Endothelial cell of umbilical vein (primary cell): Measurements from ENCODE around the gene ZSCAN25. TPM values are rescaled to one million over a fixed set of nuclear protein-coding genes. Genes with fewer than 3 reads are reported as not detected.

Source experiments
- BruUV-seq: library from RNA; stranded (reverse); fragments of 400-500 nt; replicated peaks from 2 replicates; lab custom pipeline; 2021; lab: Mats Ljungman, UMichigan
- CTCF ChIA-PET: fragments of 300-600, 350-600 bp; sonication (Branson Sonifier 250); formaldehyde crosslinking; loops from one replicate; lab custom pipeline; 2021; ENCODE audit warnings: antibody characterized with exemption, inconsistent platforms; lab: Charles Lee
- POLR2A ChIA-PET: fragments of 300-600, 350-600 bp; sonication (Branson Sonifier 250); formaldehyde crosslinking; loops from one replicate; lab custom pipeline; 2021; ENCODE audit warnings: antibody characterized with exemption, inconsistent platforms; lab: Charles Lee
- DNase-seq: peaks from one replicate; pipeline ENCODE4 v3.0.0-alpha.2; 2011; ENCODE audit warnings: low read depth, low spot score
- FAIRE-seq: peaks from 2 replicates; lab custom pipeline; 2011; peaks lifted over from hg19 to GRCh38; lab: Jason Lieb, UNC
- H2AFZ ChIP-seq: 2 replicates; pipeline ENCODE4 v1.6.0; 2012; ENCODE audit warnings: low read depth, low read length, control low read depth, inconsistent platforms
- H3K27ac ChIP-seq: 2 replicates; pipeline ENCODE4 v1.5.1; 2011; ENCODE audit warnings: low read depth, mild to moderate bottlenecking, control low read depth, low read length, moderate library complexity; ENCODE audit not compliant: insufficient read depth
- H3K27me3 ChIP-seq, 2 experiments: 2 replicates each; pipeline versions ENCODE4 v1.6.0 to v1.6.1; 2011; ENCODE audit warnings: low read length in 2 of 2, mixed read lengths in 1 of 2; ENCODE audit not compliant: control insufficient read depth in 2 of 2, insufficient read depth in 2 of 2
- H3K36me3 ChIP-seq, 2 experiments: 2 replicates in 1 of 2; 3 replicates in 1 of 2; pipeline ENCODE4 v1.5.1; 2011; ENCODE audit warnings: low read length in 2 of 2, mild to moderate bottlenecking in 1 of 2, moderate library complexity in 1 of 2; ENCODE audit not compliant: control insufficient read depth in 2 of 2, insufficient read depth in 2 of 2; ENCODE audit errors: extremely low read depth in 1 of 2
- H3K4me1 ChIP-seq: 3 replicates; pipeline ENCODE4 v1.5.1; 2011; ENCODE audit warnings: mild to moderate bottlenecking, low read length; ENCODE audit not compliant: control insufficient read depth, insufficient read depth; ENCODE audit errors: extremely low read depth
- H3K4me2 ChIP-seq: 2 replicates; pipeline ENCODE4 v1.6.1; 2011; ENCODE audit warnings: low read length, control low read depth, mixed read lengths; ENCODE audit not compliant: insufficient read depth
- H3K4me3 ChIP-seq, 3 experiments: fragments of 200-600 bp in 1 of 3; sonication (generic), shearing (Covaris generic) in 1 of 3; replicated peaks in 1 of 3; 2 replicates each; pipeline ENCODE4 v1.5.1; 2011 to 2016; ENCODE audit warnings: control low read depth in 3 of 3, low read length in 3 of 3, mild to moderate bottlenecking in 2 of 3, inconsistent platforms in 1 of 3, low read depth in 1 of 3, moderate library complexity in 1 of 3; ENCODE audit not compliant: insufficient read depth in 1 of 3
- H3K79me2 ChIP-seq: 2 replicates; pipeline ENCODE4 v1.6.0; 2012; ENCODE audit warnings: low read length, inconsistent platforms; ENCODE audit not compliant: control insufficient read depth, insufficient read depth
- H3K9ac ChIP-seq: replicated peaks from 2 replicates; pipeline ENCODE3; 2011; ENCODE audit warnings: low read length, control low read depth; ENCODE audit not compliant: insufficient read depth; ENCODE audit errors: extremely low read depth
- H3K9me1 ChIP-seq: replicated peaks from 3 replicates; pipeline ENCODE4 v1.6.0; 2011; ENCODE audit warnings: mild to moderate bottlenecking, low read length; ENCODE audit not compliant: control insufficient read depth, insufficient read depth; ENCODE audit errors: extremely low read depth
- H3K9me3 ChIP-seq: replicated peaks from 2 replicates; pipeline ENCODE4 v1.5.1; 2012; ENCODE audit warnings: low read length, inconsistent platforms; ENCODE audit not compliant: control insufficient read depth, insufficient read depth
- H4K20me1 ChIP-seq: replicated peaks from 2 replicates; pipeline ENCODE3; 2011; ENCODE audit warnings: mild to moderate bottlenecking, low read length; ENCODE audit not compliant: control insufficient read depth, insufficient read depth; ENCODE audit errors: extremely low read depth
- CTCF ChIP-seq, 2 donors: IDR thresholded peaks; 1 replicate in 1 of 2; 2 replicates in 1 of 2; pipeline ENCODE4 v1.5.1; 2011; ENCODE audit warnings: low read length in 2 of 2, mild to moderate bottlenecking in 2 of 2, moderate library complexity in 2 of 2, control low read depth in 1 of 2, inconsistent platforms in 1 of 2, low read depth in 1 of 2; ENCODE audit not compliant: insufficient read depth in 1 of 2; ENCODE audit errors: extremely low read depth in 1 of 2
- EZH2 ChIP-seq: IDR thresholded peaks from 2 replicates; pipeline ENCODE4 v1.6.1; 2012; ENCODE audit warnings: borderline replicate concordance, low read depth, mild to moderate bottlenecking, moderate library complexity, low read length, inconsistent platforms; ENCODE audit not compliant: severe bottlenecking
- FOS ChIP-seq: IDR thresholded peaks from 2 replicates; pipeline ENCODE4 v1.6.1; 2011; ENCODE audit warnings: mild to moderate bottlenecking, low read length, moderate library complexity, borderline replicate concordance; ENCODE audit not compliant: insufficient read depth
- GATA2 ChIP-seq: IDR thresholded peaks from 2 replicates; pipeline ENCODE4 v1.7.0; 2011; ENCODE audit warnings: low read depth, mild to moderate bottlenecking, moderate library complexity, mixed read lengths, low read length; ENCODE audit not compliant: insufficient read length, insufficient read depth
- JUN ChIP-seq: IDR thresholded peaks from 2 replicates; pipeline ENCODE4 v1.6.1; 2011; ENCODE audit warnings: borderline replicate concordance, low read depth; ENCODE audit not compliant: insufficient read length, insufficient read depth
- MYC ChIP-seq: IDR thresholded peaks from one replicate; pipeline ENCODE4 v1.6.1; 2011; ENCODE audit warnings: mild to moderate bottlenecking, low read depth, low read length
- POLR2A ChIP-seq: IDR thresholded peaks from 2 replicates; pipeline ENCODE4 v1.6.1; 2012; ENCODE audit warnings: low read depth, mild to moderate bottlenecking, control low read depth, low read length
- POLR2AphosphoS5 ChIP-seq: IDR thresholded peaks from 2 replicates; pipeline ENCODE4 v1.6.1; 2012; ENCODE audit warnings: low read depth, mild to moderate bottlenecking, control low read depth, low read length, moderate library complexity; ENCODE audit not compliant: insufficient read depth
- dilution Hi-C: fragments of 300-500 bp; cut with MboI; formaldehyde crosslinking; loops from one replicate; pipeline ENCODE4 v1.15.0; 2019; ENCODE audit warnings: low sequenced_read_pairs; ENCODE audit not compliant: extremely low pct_ligation_motif_present
- intact Hi-C: fragments of 100-400 bp; cut with micrococcal nuclease; formaldehyde crosslinking; loops from one replicate; pipeline ENCODE4 v1.10.0; 2022
- polyA plus RNA-seq, 4 experiments: library from polyadenylated mRNA; depleted of rRNA in 3 of 4; stranded (reverse) in 3 of 4; unstranded in 1 of 4; fragments of >200 nt; gene quantifications; 2 replicates each; pipeline versions ENCODE4 v1.2.1 to v1.2.3, GENCODE V29; 2011 to 2012; ENCODE audit warnings: missing spikeins in 1 of 4
- total RNA-seq: library from RNA; stranded (reverse); gene quantifications from 2 replicates; pipeline ENCODE4 v1.2.3, GENCODE V29; 2021
- TF ChIP-seq, protein P1 (sequence below): IDR thresholded peaks from 2 replicates; pipeline ENCODE4 v1.6.1; 2011; ENCODE audit not compliant: insufficient read depth, insufficient read length

ZSCAN25 gene
- total and polyA plus RNA-seq, 2 donors (not counting 3 experiments of a cell fraction or from before 2014, with no cell fraction given): 8.9 to 13.8 TPM

DNA sequence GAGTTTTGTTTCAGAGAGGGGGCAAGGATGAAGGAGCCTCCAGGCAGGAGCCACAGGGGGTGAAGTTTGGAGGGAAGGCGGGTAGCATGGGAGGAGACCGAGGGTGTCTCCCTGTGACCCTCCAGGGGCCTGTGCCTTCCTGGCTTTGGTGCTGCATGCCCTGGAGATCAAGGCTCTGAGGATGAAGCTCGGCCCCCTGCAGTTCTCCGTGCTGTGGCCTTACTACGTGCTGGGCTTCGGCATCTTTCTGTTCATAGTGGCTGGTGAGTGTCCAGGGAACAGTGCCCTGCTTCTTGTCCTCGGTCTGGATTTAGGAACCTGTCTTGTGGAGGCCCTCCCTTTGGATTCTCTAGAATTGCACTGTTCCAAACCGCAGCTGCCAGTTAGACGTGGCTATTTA lies 9.2 kb upstream of the ZSCAN25 start:
- Histone ChIP-seq H3K4me2 (no peak overlapping the region), H3K36me3 (no peaks in the 10 kb centered on the region), H3K4me1 (no peaks in the 10 kb centered on the region), H2AFZ (no peak overlapping the region), H3K79me2 (no peaks in the 10 kb centered on the region), H3K9me1 (no peaks in the 10 kb centered on the region), H3K27me3 (peaks cover 6 to 7% of the 10 kb centered on the region in 2 experiments), H3K4me3 (no peak overlapping the region), H3K27ac (no peak overlapping the region), H4K20me1 (no peaks in the 10 kb centered on the region), H3K9ac (no peak overlapping the region), H3K9me3 (no peaks in the 10 kb centered on the region)
- intact Hi-C loops: no loop called here
- no peak for TF ChIP-seq FOS
- no peak for TF ChIP-seq POLR2AphosphoS5
- TF ChIP-seq GATA2: no peak
- TF ChIP-seq MYC: no peak
- TF ChIP-seq, protein P1, sequence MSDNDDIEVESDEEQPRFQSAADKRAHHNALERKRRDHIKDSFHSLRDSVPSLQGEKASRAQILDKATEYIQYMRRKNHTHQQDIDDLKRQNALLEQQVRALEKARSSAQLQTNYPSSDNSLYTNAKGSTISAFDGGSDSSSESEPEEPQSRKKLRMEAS: no peak
- TF ChIP-seq JUN: no peak
- DNase-seq (no peak), FAIRE-seq (no peak)
- BruUV-seq: no TSS peak
- POLR2A ChIA-PET: no interaction called here
- CTCF ChIA-PET: interaction anchor here (1.4 kb wide), 1 partner anchor 9 kb away, joined by 3 read pairs; no protein-coding TSS in a partner anchor
- dilution Hi-C loops: no loop called here

- TF ChIP-seq GATA2 (no peak), POLR2A (no peak), CTCF (IDR thresholded peaks at IDR 0.05; ENCODE audit: extremely low read depth in 1 of 2, insufficient read depth in 1 of 2, low read depth in 1 of 2, low read length in 2 of 2) (no peak), POLR2AphosphoS5 (no peak), JUN (no peak), EZH2 (no peak), FOS (no peak), MYC (no peak)
- TF ChIP-seq, protein P1: no peak
- Histone ChIP-seq H3K27me3 (peaks cover 6 to 7% of the 10 kb centered on the region in 2 experiments), H3K4me1 (peaks cover 9% of the 10 kb centered on the region), H2AFZ (no peak overlapping the region), H3K4me3 (no peak overlapping the region), H3K27ac (no peak overlapping the region), H3K9me1 (no peaks in the 10 kb centered on the region), H3K4me2 (no peak overlapping the region), H3K79me2 (peaks cover 10% of the 10 kb centered on the region), H3K9me3 (no peaks in the 10 kb centered on the region), H3K36me3 (peaks cover 0 to 5% of the 10 kb centered on the region in 2 experiments), H4K20me1 (no peaks in the 10 kb centered on the region), H3K9ac (no peak overlapping the region)
- no peak for DNase-seq
- ChIA-PET POLR2A (interaction anchor here (0.6 kb wide), 1 partner anchor 304 kb away, joined by 3 read pairs; no protein-coding TSS in a partner anchor), CTCF (interaction anchor here (3.6 kb wide), 1 partner anchor 89 kb away, joined by 18 read pairs; no protein-coding TSS in a partner anchor)
- no peak for FAIRE-seq
- BruUV-seq: no TSS peak
- dilution Hi-C loops: no loop called here
- intact Hi-C loops: no loop called here
Measured at GRCh38 chr7:99614495-99614894, 2.3 kb upstream of the ZSCAN25 start.
